HG03060 (cell line): ENCODE measurements around the gene GNB3.
"Not testable (repeated sequence)": the region's sequence is repeated elsewhere in the genome, so short reads cannot be mapped to it uniquely, and the experiment has no call there.

Experiments used
- ATAC-seq: cut with Tn5 transposase; IDR thresholded peaks from one replicate; pipeline ENCODE4 v1.9.1; 2021; ENCODE audit warnings: low read depth, moderate number of reproducible peaks; ENCODE audit not compliant: unreplicated experiment

Gene GNB3

DNA sequence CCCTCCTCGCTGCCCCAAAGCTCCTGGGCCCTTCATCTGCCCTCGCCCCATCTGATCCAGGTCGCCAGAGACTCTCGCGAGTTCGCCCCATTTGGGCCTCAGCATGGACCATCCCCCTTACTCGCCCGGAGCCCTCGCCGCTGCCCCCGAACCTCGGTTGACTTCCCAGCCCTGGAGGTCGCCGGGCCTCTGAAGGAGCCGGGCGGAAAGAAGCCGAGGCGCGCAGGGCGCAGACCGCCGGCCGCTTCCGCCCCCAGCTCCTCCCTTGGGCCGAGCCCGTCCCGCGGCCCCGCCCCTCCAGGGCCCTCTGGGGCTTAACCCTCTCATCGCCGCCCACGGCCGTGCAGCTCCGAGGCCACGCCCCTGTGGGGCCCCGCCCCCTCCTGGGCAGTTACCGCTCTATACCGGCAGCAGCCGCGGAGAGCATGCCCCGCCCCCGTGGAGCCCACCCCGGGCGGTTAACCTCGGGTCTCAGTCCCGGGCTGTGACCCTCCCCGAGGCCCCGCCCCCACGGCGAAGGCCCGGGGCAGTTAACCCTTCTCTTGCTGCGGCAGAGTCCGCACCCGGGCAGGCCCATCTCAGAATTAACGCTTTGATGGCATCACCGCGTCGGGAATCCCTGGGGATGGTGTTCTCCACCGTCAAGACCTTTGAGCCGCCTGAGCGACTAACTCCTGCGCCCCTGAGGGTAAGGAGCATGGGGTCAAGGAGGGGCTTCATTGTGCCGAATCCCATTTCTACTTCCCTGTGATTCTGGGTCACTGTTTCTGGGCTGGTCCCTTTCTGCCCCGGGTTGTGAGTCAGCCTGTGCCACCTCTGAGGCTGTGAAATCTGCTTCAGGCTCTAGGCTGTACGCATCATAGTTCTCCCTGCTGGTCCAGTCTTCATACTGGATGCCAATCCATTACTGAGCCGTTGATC, 32.6 kb downstream of the GNB3 start, which contains the start of gene SPSB2:
Gene SPSB2 (minus strand): TSS at position 210 of the 921 bp plus-strand sequence. CDS start 402 bp downstream, outside the sequence.
- peak; percentile 43 for ATAC-seq

DNA sequence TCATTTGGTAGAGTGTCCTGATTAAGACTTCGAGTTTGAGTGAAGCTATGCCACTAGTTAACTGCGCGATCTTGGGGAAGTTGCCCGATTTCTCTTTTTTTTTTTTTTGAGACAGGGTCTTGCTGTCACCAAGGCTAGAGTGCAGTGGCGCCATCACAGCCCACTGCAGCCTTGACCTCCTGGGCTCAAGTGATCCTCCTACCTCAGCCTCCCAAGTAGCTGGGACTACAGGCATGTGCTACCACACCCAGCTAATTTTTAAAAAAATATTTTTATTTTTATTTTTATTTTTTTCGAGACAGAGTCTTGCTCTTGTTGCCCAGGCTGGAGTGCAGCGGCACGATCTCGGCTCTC, 33.3 kb downstream of the GNB3 start:
- not testable (repeated sequence) for ATAC-seq

DNA sequence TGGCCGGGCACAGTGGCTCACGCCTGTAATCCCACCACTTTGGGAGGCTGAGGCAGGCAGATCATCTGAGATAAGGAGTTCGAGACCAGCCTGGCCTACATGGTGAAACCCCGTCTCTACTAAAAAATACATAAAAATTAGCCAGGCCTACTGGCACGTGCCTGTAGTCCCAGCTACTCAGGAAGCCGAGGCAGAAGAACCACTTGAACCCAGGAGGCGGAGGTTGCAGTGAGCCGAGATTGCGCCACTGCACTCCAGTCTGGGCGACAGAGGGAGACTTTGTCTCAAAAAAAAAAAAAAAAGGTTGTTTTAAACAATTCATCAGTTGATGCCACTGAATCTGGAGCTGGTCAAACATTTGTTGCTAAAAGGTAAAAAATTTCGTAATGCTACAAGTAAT, 39.1 kb downstream of the GNB3 start:
- ATAC-seq = not testable (repeated sequence)

DNA sequence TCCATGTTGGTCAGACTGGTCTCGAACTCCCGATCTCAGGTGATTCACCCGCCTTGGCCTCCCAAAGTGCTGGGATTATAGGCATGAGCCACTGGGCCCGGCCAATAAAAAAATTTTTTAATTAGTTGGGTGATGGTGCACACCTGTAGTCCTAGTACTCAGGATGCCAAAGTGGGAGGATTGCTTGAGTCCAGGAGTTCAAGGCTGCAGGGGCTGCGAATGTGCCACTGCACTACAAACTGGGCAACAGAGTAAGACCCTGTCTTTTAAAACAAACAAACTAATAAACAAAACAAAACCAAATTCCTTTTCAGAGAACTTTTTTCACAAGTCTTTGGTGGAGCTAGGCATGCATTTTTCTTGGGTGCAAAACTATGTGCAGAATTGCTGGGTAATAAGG, 42.5 kb downstream of the GNB3 start:
- no peak for ATAC-seq

- ATAC-seq = no peak
Measured at GRCh38 chr12:6883683-6884082, 43.0 kb downstream of the GNB3 start.

DNA sequence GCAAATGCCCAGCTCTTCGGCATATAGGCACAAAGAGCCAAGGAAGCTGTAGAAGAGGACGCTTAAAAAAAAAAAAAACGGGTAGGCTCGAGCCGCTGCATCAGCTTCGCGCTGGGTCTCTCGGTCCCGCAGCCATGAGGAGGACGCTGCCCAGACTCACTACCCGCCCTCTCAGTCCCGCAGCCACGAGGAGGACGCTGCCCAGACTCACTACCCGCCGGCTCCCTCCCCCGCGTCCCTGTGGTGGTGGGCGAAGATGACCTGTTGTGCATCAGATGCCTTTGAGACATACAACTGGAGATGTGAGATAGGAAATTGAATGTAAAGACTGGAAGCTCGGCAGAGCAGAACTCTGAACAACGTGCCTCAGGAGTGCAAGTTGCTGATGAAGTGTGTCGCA, 43.8 kb downstream of the GNB3 start:
- no peak for ATAC-seq

DNA sequence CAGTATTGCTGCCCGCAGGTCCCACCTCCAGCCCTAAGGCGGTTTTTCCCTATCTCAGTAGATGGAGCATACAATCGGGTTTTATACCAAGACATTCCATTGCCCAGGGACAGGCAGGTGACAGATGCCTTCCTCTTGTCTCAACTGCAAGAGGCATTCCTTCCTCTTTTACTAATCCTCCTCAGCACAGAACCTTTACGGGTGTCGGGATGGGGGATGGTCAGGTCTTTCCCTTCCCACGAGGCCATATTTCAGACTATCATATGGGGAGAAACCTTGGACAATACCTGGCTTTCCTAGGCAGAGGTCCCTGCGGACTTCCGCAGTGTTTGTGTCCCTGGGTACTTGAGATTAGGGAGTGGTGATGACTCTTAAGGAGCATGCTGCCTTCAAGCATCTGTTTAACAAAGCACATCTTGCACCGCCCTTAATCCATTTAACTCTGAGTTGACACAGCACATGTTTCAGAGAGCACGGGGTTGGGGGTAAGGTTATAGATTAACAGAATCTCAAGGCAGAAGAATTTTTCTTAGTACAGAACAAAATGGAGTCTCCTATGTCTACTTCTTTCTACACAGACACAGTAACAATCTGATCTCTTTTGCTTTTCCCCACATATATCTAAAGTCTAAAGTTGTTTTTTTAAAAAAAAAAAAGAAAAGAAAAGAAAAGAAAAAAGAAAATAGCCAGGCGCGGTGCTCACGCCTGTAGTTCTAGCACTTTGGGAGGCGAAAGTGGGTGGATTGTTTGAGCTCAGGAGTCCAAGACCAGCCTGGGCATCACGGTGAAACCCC, 45.7 kb downstream of the GNB3 start:
- not testable (repeated sequence) for ATAC-seq

GRCh38 chr12:6887460-6887859, 46.7 kb downstream of the GNB3 start:
- ATAC-seq = no peak

DNA sequence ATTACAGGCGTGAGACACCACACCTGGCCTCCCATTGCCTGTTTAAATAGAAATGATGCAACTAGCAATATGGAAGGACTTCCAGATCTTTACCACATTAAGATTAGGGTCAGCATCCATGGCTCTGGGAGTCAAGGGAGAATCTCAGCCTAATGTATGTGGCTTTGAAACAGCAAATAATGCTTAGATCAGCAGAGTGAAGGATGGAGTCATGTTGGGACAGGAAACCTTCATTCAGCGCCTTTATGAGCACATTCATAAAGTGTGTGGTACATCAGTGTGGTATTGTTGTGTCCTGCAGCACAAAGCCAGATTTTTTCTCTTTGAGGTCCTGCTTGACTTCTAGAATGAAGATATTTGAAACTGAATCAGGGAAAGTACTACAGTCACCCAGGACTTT, 47.6 kb downstream of the GNB3 start:
- no peak for ATAC-seq

GRCh38 chr12:6888794-6889193, 48.1 kb downstream of the GNB3 start:
- not testable (repeated sequence) for ATAC-seq

DNA sequence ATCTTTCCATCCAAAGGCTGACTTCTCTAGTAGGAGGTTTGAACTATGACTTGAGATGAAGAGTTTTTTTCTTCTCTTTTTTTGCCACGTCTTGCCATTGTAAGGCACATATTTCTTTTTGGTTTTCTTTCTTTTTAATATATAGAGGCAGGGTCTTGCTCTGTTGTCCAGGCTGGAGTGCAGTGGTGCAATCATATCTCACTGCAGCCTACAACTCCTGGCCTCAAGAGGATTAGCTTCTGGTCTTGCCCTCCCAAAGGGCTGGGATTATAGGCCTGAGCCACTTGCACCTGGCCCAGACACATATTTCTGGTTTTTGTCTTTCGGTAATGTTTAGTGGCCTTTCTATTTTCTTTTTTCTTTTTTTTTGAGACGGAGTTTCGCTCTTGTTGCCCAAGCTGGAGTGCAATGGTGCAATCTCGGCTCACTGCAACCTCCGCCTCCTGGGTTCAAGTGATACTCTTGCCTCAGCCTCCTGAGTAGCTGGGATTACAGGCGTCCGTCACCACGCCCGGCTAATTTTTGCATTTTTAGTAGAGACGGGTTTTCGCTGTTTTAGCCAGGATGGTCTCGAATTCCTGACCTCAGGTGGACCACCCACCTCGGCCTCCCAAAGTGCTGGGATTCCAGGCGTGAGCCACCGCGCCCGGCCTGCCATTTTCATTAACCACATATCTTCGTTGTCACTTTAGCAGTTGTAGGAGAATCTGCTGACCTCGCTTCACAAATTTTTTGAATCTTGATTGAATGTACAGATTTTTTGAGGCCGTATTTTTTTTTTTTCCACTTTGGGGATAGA, 49.2 kb downstream of the GNB3 start:
- ATAC-seq = not testable (repeated sequence)

DNA sequence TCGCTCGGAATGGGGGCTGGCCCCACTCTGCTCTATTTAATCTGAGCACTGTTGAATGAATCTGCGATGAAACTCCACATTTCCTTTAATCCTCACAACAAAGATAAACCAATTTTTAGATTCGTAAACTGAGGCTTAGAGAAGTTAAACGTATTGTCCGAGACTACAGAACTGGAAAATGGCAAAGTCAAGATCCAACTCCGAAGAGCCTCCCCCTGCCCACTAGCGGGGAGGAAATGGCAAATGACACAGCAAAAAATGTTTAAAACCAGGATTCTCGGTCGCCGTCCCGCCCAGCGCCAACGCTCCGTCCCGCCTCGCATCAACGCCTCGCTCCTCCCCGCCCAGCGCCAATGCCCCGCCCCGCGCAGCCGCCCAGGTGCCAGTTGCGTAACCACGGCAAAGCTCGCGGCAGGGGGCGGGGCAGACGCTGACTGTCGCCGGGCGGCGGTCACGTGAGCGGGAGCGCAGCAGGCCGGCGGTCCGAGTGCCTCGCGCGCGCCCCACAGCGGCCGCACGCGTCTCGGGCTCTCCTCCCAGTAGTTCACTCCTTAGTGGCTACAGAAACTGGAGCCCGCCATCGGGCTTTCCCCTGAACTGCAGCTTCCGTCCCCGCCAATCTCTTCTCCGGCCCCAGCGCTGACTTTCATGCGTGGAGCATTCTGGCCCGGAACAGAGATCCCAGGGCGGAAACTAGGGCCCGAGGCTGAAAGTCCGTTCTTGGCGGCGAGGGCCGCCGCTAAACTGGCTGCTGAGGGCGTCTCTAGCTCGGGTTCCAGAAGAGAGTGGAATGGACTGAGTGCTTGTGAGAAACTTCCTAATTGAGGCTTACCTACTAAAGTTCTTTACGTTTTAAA, 50.3 kb downstream of the GNB3 start:
- ATAC-seq = peak; percentile 87

DNA sequence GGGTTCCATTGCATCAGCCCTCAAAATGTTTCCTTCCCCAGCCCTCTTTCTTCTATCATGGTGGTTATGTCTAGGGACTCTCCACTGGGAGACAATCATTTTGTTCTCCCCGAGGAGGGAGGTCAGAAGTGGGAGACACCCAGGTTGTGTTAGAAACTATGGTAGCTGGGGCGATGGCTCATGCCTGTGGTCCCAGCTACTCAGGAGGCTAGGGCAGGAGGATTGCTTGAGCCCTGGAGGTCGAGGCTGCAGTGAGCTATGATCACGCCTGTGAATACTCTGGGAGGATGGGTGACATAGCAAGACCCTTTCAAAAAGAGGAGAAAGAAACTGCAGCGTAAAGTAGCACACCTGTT, 50.9 kb downstream of the GNB3 start:
- no peak for ATAC-seq

DNA sequence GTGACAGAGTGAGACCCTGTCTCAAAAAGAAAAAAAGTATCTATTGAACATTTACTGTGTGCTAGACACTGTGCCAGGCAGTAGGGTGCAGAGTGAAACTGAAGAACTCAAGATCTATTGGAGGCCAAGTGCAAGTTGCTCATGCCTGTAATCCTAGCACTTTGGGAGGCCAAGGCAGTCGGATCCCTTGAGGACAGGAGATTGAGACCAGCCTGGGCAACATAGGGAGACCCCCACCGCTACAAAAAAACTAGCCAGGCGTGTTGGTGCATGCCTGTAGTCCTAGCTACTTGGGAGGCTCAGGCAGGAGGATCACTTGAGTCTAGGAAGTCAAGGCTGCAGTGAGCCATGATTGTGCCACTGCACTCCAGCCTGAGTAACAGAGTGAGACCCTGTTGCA, 52.0 kb downstream of the GNB3 start:
- ATAC-seq = not testable (repeated sequence)

DNA sequence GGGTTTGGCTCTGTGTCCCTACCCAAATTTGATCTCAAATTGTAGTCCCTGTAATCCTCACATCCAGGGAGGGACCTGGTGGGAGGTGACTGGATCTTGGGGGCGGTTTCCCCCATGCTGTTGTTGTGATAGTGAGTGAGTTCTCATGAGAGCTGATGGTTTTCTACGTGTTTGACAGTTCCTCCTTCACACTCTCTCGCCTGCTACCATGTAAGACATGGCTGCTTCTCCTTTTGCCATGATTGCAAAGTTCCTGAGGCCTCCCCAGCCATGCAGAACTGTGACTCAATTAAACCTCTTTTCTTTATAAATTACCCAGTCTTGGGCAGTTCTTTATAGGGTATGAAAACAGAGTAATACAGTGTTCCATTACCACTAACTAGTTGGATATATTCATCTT, 53.6 kb downstream of the GNB3 start:
- ATAC-seq = no peak
